AG10803 (cell line): ENCODE data around the gene PPP4C.

Source experiments
- DNase-seq: peaks from one replicate; pipeline ENCODE4 v3.0.0; 2010; ENCODE audit warnings: low read depth
- H3K4me3 ChIP-seq: 2 replicates; pipeline ENCODE4 v1.5.1; 2011; ENCODE audit warnings: mild to moderate bottlenecking, low read length, control low read depth
- CTCF ChIP-seq: conservative IDR thresholded peaks from 2 replicates; pipeline ENCODE4 v1.5.1; 2011; ENCODE audit warnings: mild to moderate bottlenecking, low read length, control low read depth, inconsistent platforms

PPP4C gene

GRCh38 chr16:30075503-30076275 is at the start of gene PPP4C:
TSS of gene PPP4C (plus strand) at chr16:30075994. CDS start at chr16:30076378, 384 bp downstream.
- peak within 1 kb of the TSS; percentile 95 for H3K4me3 ChIP-seq
- TF ChIP-seq CTCF: no peak
- peak; percentile 86 for DNase-seq

- no peak for DNase-seq
- TF ChIP-seq CTCF: no peak
- H3K4me3 ChIP-seq: no peak overlapping the region
Observed at GRCh38 chr16:30026449-30026848, 49.3 kb upstream of the PPP4C start.

GRCh38 chr16:30027588-30028437 is 48.0 kb upstream of the PPP4C start:
- no peak for DNase-seq
- no peak for TF ChIP-seq CTCF
- no peak overlapping the region for H3K4me3 ChIP-seq

- no peak for DNase-seq
- TF ChIP-seq CTCF: no peak
- H3K4me3 ChIP-seq: no peak overlapping the region
Observed at GRCh38 chr16:30028438-30029076, 47.2 kb upstream of the PPP4C start.

- no peak for DNase-seq
- TF ChIP-seq CTCF: no peak
- H3K4me3 ChIP-seq: no peak overlapping the region
Observed at GRCh38 chr16:30030011-30030685, 45.6 kb upstream of the PPP4C start.

- DNase-seq: no peak
- no peak for TF ChIP-seq CTCF
- H3K4me3 ChIP-seq: no peak within 1 kb of the TSS
Observed at GRCh38 chr16:30030841-30031413, 44.9 kb upstream of the PPP4C start, which contains the start of gene TLCD3B. TSS of gene TLCD3B (minus strand) at chr16:30031271. CDS start at chr16:30030527, 744 bp downstream.
